ENCODE data around the gene KAT8. TPM values are rescaled to one million over a fixed set of nuclear protein-coding genes. Genes with fewer than 3 reads are reported as not detected.

KAT8 gene
- polyA plus RNA-seq, 1 experiment: 31.9 TPM

DNA sequence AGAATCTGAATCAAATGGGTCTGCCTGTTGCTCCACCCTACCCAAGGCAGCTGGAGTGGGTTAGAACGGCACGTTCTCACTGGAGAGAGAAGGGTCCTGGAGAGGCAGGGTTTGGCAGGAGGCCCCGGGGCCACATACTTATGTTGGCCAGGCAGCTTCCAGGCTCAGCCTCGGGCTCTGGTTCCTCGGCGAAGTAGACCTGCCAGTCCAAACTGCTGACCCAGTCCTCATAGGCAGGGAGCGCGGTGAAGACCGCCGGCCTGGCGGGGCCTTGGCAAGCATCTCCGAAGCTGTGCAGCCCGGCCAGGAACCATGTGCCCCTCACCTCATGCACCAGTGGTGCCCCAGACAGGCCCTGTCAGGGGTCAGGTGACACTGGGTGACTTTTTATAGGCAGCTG is 33.5 kb upstream of the KAT8 start:
- POLR2A ChIA-PET: interaction anchor here (0.7 kb wide), 1 partner anchor 20 kb away, joined by 3 read pairs; no protein-coding TSS in a partner anchor
- TF ChIP-seq, protein P1, sequence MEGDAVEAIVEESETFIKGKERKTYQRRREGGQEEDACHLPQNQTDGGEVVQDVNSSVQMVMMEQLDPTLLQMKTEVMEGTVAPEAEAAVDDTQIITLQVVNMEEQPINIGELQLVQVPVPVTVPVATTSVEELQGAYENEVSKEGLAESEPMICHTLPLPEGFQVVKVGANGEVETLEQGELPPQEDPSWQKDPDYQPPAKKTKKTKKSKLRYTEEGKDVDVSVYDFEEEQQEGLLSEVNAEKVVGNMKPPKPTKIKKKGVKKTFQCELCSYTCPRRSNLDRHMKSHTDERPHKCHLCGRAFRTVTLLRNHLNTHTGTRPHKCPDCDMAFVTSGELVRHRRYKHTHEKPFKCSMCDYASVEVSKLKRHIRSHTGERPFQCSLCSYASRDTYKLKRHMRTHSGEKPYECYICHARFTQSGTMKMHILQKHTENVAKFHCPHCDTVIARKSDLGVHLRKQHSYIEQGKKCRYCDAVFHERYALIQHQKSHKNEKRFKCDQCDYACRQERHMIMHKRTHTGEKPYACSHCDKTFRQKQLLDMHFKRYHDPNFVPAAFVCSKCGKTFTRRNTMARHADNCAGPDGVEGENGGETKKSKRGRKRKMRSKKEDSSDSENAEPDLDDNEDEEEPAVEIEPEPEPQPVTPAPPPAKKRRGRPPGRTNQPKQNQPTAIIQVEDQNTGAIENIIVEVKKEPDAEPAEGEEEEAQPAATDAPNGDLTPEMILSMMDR (IDR thresholded peaks at IDR 0.05; ENCODE audit: insufficient read depth, low read depth, low read length): no peak
- DNase-seq (ENCODE audit: low read depth): no peak
- CTCF ChIA-PET: interaction anchor here (1.1 to 1.5 kb wide), 3 partner anchors 58 to 359 kb away, joined by 3 to 5 read pairs (median 4); partner anchors contain the start of gene ZNF843
- Histone ChIP-seq H3K36me3 (ENCODE audit: control insufficient read depth, insufficient read depth, low read length) (peaks cover 35% of the 10 kb centered on the region), H3K4me3 (ENCODE audit: low read depth, low read length) (no peak overlapping the region), H3K27me3 (ENCODE audit: control insufficient read depth, insufficient read depth, low read length) (no peaks in the 10 kb centered on the region)

DNA sequence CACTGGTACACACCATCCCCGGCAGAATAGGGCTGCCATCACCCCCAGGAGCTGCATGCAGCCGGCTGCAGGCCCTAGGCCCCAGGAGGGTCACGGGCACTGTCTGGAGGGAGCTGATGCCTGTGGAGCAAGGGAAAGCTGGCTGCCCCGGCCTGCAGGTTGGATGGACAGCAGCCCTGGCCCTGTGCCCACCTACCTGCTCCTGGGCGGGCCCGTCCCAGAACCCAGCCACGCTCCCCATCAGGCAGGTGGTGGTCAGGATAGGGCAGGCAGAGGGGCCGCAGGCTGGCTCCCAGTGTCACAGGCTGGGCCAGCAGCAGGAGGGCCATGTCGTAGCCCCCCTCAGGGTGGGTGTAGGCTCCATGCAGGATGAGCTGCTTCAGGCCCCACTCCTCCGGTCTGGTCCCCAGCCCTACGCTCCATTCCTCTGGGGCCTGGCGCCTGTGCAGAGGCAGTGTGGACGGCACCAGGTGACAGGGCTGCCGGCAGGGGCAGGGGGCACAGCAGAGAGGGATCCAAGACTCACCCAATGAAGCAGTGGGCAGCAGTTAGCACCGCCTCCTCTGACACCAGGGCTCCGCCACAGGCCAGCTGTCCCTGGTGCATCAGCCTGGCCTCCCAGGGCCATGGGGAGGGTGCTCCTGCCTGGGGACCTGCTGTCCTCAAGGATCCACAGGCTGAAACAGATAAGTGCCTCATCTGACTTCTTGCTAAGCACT is 32.7 kb upstream of the KAT8 start:
- Histone ChIP-seq H3K36me3 (ENCODE audit: control insufficient read depth, insufficient read depth, low read length) (peaks cover 35% of the 10 kb centered on the region), H3K4me3 (ENCODE audit: low read depth, low read length) (no peak overlapping the region), H3K27me3 (ENCODE audit: control insufficient read depth, insufficient read depth, low read length) (no peaks in the 10 kb centered on the region)
- CTCF ChIA-PET: interaction anchor here (1.1 to 1.5 kb wide), 3 partner anchors 58 to 358 kb away, joined by 3 to 5 read pairs (median 4); partner anchors contain the start of gene ZNF843
- no peak for DNase-seq (ENCODE audit: low read depth)
- TF ChIP-seq, protein P1 (IDR thresholded peaks at IDR 0.05; ENCODE audit: insufficient read depth, low read depth, low read length): no peak
- POLR2A ChIA-PET: no interaction called here

DNA sequence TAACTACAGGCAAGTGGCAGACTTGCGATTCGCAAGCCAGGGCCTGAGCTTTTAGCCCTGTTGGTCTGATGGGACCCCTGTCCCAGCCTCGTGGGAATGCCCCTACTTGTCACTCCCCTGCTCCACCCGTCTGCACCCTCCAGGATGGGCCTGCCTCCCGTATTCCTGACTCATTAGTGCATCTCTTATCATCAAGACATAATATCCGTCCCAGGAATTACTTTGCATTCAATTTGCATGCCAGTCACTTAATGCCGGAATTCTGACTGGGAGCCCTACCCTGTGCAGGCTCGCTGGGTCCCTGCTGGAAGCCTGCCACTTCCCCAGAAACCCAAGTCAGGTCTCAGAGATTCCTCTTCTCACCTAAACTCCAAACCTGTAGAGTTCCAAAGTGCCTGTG is 32.1 kb upstream of the KAT8 start:
- TF ChIP-seq, protein P1 (IDR thresholded peaks at IDR 0.05; ENCODE audit: insufficient read depth, low read depth, low read length): no peak
- H3K36me3 ChIP-seq (ENCODE audit: control insufficient read depth, insufficient read depth, low read length): peaks cover 31% of the 10 kb centered on the region
- no peak for DNase-seq (ENCODE audit: low read depth)
- no peak overlapping the region for H3K4me3 ChIP-seq (ENCODE audit: low read depth, low read length)
- no peaks in the 10 kb centered on the region for H3K27me3 ChIP-seq (ENCODE audit: control insufficient read depth, insufficient read depth, low read length)
- ChIA-PET POLR2A (no interaction called here), CTCF (interaction anchor here (1.4 to 1.5 kb wide), 2 partner anchors 57 to 373 kb away, joined by 3 to 5 read pairs; no protein-coding TSS in a partner anchor)

DNA sequence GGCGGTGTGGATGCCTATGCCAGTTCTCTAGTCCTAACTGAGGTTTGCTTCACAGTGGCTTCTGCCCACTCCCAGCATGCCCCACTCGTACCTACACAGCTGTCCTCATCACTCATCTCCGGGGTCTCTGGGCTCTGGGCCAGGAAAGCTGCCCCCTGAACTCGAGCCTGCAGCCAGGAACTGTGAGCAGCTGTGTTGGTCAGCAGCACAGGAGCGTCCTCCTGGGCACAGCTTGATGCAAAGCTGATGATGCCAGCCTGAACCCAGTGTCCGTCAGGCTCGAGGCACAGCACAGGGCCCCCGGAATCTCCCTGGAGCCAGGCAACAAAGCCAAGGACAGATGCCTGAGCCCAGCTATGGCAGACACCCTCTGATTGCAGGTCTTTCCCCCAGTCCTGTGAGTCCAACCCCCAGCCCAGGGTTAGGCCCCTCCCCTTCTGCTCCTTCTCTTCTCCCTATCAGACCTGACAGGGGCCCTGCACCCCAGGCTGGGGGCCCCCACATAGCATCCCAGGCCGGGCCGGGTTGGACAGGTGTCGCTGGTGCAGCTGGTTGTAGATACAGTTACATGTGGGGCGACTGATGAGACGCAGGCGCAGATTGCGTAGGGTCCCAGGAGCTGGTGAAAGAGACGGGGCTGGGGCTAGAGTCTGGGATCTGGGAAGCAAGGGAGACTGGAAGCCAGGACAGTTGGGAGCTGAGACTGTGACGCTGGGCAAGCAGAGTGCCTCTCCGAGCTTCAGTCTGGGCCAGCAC is 31.4 kb upstream of the KAT8 start:
- Histone ChIP-seq H3K4me3 (ENCODE audit: low read depth, low read length) (no peak overlapping the region), H3K27me3 (ENCODE audit: control insufficient read depth, insufficient read depth, low read length) (no peaks in the 10 kb centered on the region), H3K36me3 (ENCODE audit: control insufficient read depth, insufficient read depth, low read length) (peaks cover 25% of the 10 kb centered on the region)
- ChIA-PET POLR2A (no interaction called here), CTCF (interaction anchor here (0.6 to 1.5 kb wide), 2 partner anchors 44 to 372 kb away, joined by 3 read pairs; no protein-coding TSS in a partner anchor)
- DNase-seq (ENCODE audit: low read depth): no peak
- TF ChIP-seq, protein P1 (IDR thresholded peaks at IDR 0.05; ENCODE audit: insufficient read depth, low read depth, low read length): no peak

DNA sequence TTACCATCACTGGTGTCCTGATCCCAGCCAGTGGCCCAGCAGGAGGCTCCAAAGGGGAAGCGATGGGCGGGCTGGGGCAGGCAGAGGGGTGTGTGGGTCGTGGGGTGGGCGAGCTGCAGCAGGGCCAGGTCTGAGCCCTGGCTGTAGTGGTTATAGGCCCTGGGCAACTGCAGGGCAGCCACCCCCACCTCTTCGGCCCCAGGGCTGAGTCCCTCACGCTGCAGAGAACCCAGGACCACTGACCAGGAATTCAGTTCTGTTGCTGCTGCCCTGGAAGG is 30.9 kb upstream of the KAT8 start:
- no peaks in the 10 kb centered on the region for H3K27me3 ChIP-seq (ENCODE audit: control insufficient read depth, insufficient read depth, low read length)
- no peak overlapping the region for H3K4me3 ChIP-seq (ENCODE audit: low read depth, low read length)
- POLR2A ChIA-PET: no interaction called here
- CTCF ChIA-PET: interaction anchor here (0.6 to 1.5 kb wide), 2 partner anchors 45 to 372 kb away, joined by 3 read pairs; no protein-coding TSS in a partner anchor
- no peak for DNase-seq (ENCODE audit: low read depth)
- TF ChIP-seq, protein P1 (IDR thresholded peaks at IDR 0.05; ENCODE audit: insufficient read depth, low read depth, low read length): no peak
- peaks cover 22% of the 10 kb centered on the region for H3K36me3 ChIP-seq (ENCODE audit: control insufficient read depth, insufficient read depth, low read length)
